C4-2B (cell line): ENCODE data around the gene MOV10L1.
"Not testable (repeated sequence)": the region's sequence is repeated elsewhere in the genome, so short reads cannot be mapped to it uniquely, and the experiment has no call there.

Experiments
- H3K27ac ChIP-seq: fragments of 450-650 bp; 2 replicates; pipeline ENCODE4 v1.5.1; 2017
- ZFX ChIP-seq: fragments of 450-650 bp; IDR thresholded peaks from 2 replicates; pipeline ENCODE4 v1.6.1; 2017
- TF ChIP-seq, protein P1 (sequence below): fragments of 450-650 bp; conservative IDR thresholded peaks from 2 replicates; pipeline ENCODE4 v1.5.1; 2017; ENCODE audit warnings: mild to moderate bottlenecking

MOV10L1 gene

DNA sequence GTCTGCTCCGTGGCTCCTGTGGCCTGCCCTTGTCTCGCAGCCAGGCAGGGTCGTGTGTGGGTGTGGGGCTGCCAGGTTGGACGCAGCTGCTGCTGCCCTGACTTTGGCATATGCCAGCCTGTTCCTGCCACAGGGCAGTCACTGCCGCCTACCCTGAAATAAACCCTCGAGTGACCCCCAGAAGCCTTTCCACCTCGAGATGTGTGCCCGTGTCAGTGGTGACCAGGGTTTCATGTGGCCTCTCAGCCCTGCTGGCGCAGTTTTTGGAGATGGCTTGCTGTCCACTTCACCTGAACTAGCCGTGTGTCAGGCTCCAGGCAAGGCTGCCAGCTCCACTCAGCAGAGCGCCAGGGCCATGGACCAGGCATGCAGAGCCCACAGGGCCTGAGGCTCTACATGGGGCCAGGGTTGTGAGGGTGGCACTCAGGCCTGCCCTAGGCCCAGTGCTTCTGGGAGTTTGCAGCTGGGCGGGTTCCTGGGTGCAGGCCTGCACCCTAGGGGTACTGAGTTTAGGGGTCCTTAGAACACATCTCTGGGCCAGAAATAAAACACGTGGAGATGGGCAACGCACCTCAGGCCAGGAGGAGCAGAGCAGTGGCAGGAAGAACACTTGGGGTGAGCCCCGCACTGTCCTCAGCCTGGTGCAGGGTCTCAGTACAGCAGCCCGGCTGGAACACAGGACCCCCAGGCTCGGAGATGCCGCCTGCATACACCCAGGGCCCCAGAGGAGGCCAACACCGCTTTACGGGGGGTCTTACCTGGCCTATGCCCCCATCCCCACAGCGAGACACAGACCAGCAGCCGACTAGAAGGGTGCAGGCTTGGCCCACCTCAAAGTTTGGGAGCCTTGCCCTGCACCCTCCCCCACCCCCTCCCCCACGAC lies 71.9 kb downstream of the MOV10L1 start:
- no peak for TF ChIP-seq ZFX
- TF ChIP-seq, protein P1, sequence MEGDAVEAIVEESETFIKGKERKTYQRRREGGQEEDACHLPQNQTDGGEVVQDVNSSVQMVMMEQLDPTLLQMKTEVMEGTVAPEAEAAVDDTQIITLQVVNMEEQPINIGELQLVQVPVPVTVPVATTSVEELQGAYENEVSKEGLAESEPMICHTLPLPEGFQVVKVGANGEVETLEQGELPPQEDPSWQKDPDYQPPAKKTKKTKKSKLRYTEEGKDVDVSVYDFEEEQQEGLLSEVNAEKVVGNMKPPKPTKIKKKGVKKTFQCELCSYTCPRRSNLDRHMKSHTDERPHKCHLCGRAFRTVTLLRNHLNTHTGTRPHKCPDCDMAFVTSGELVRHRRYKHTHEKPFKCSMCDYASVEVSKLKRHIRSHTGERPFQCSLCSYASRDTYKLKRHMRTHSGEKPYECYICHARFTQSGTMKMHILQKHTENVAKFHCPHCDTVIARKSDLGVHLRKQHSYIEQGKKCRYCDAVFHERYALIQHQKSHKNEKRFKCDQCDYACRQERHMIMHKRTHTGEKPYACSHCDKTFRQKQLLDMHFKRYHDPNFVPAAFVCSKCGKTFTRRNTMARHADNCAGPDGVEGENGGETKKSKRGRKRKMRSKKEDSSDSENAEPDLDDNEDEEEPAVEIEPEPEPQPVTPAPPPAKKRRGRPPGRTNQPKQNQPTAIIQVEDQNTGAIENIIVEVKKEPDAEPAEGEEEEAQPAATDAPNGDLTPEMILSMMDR = no peak
- H3K27ac ChIP-seq = no peak overlapping the region

DNA sequence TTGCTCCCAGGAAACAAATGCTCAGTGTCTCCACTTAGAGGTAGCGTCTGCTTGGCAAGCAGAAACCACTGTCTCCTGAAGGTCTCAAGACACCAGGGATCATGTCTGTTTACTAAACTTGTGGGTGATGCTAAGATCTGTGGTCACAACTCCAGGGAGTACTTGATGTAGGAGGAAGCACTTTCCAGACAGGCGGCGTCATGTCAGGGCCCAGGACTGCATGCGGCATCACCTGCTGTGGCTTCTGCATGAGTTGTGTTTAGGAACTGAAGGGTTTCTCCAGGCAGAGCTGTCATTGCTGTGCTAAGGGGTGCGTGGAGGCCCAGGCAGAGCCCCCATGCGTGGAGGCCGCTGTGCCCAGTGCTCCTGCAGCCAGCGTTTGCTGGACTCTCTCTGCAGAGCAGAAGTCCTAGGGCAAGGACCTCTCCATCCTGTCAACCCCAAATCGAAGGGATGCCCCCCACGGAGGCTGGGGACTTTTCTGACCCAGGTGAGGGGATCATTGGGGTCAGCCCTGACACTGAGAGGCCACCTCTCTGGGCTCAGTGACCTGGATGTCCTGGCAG lies 72.7 kb downstream of the MOV10L1 start:
- TF ChIP-seq, protein P1 = no peak
- TF ChIP-seq ZFX = no peak
- H3K27ac ChIP-seq = no peak overlapping the region

DNA sequence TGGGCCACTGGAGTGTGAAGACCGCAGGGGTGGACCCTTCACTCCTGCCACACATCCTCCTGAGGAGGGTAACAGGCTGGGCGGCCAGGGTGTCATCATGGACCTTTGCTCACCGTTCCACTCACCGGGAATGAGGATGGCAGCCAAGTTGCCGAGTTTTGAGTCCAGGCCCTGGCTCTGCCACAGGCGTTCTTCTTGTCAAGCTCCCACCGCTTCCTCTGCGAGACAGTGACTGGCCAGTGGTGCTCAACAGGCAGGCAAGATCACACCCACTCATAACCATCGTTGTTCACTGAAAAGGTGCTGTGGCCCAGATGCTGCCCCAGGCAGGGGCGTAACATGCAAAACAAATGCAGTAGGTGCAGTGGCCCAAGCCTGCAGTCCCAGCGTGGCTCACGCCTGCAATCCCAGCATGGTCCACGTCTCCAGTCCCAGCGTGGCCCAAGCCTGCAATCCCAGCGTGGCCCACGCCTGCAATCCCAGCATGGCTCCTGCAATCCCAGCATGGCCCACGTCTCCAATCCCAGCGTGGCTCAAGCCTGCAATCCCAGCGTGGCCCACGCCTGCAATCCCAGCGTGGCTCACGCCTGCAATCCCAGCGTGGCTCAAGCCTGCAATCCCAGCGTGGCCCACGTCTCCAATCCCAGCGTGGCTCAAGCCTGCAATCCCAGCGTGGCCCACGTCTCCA lies 75.8 kb downstream of the MOV10L1 start:
- H3K27ac ChIP-seq = no peak overlapping the region
- TF ChIP-seq, protein P1 = no peak
- no peak for TF ChIP-seq ZFX

DNA sequence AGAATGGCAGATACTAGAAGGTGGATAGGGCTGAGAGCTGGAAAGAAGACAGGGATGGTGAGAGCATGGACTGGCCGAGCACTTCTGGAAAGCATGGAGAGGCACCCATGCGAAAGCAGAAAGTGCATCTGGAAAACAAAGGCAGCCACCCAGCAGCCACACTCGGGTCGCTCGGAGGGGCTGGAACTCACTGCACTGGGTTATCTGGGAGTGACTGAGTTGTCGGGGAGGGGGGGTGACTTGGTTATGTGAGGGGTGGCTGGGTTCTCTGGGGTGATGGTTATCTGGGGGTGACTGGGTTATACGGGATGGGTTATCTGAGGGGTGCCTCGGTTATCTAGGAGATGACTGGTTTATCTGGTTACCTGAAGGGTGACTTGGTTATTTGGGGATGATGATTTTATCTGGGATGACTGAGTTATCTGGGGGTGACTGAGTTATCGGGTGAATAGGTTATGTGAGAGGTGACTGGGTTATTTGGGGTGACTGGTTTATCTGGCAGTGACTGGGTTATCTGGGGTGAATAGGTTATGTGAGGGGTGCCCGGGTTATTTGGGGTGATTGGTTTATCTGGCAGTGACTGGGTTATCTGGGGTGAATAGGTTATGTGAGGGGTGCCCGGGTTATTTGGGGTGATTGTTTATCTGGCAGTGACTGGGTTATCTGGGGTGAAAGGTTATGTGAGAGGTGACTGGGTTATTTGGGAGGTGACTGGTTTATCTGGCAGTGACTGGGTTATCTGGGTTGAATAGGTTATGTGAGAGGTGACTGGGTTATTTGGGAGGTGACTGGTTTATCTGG lies 78.1 kb downstream of the MOV10L1 start:
- TF ChIP-seq ZFX = no peak
- TF ChIP-seq, protein P1 = no peak

DNA sequence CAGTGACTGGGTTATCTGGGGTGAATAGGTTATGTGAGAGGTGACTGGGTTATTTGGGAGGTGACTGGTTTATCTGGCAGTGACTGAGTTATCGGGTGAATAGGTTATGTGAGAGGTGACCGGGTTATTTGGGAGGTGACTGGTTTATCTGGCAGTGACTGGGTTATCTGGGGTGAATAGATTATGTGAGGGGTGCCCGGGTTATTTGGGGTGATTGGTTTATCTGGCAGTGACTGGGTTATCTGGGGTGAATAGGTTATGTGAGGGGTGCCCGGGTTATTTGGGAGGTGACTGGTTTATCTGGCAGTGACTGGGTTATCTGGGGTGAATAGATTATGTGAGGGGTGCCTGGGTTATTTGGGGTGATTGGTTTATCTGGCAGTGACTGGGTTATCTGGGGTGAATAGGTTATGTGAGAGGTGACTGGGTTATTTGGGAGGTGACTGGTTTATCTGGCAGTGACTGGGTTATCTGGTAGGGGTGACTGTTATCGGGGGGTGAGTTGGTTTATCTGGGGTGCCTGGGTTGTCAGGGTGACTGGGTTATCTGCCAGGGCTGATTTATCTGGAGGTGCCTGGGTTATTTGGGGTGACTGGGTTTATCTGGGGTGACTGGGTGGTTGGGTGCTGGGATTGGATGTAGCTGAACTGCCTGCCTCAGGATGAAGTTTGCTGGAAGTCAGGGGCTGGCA lies 78.8 kb downstream of the MOV10L1 start:
- H3K27ac ChIP-seq = not testable (repeated sequence)

More for the DNA sequence above, 78.1 kb downstream of the MOV10L1 start:
- no peak overlapping the region for H3K27ac ChIP-seq

DNA sequence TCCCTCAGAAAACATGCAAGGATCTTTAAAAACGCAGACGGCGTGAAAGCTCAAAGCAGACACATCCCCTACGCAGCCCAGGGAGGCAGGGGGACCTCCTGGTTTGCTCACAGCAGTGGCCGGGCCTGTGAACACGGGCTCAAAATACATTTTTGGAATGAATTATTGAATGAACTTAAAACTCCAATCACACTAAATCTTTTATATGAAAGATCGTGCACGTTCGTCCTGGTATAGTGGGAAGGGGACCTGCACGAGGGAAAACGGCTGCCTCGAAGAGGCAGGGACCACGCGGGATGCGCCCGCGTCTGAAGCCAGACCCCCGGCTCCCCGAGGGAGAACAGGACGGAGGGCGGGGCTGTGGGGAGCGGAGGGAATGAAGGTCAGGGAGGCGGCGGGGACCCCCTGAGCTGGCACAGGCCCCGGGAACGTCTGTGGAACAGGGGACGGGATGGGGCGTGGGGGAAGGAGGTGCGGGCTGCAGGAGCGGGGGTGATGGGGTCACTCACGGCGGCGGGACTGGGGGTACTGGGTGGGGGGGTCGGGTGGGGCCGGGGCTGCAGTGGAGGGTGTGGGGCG lies 79.5 kb downstream of the MOV10L1 start:
- TF ChIP-seq, protein P1 = no peak
- TF ChIP-seq ZFX = no peak
- H3K27ac ChIP-seq = peak overlapping the region; percentile 83
